HepG2 (cell line): ENCODE measurements around the gene PHKB. TPM values are rescaled to one million over a fixed set of nuclear protein-coding genes. Genes with fewer than 3 reads are reported as not detected.

Experiments
- ATAC-seq: fragments of 200-7000 bp; cut with Tn5 transposase; 3 replicates; pipeline ENCODE4 v1.9.1; 2020; ENCODE audit warnings: mild to moderate bottlenecking, moderate library complexity
- BruUV-seq: library from RNA; stranded (reverse); fragments of 400-500 nt; replicated peaks from 2 replicates; lab custom pipeline; 2021; lab: Mats Ljungman, UMichigan
- CTCF ChIA-PET: fragments of 300-600 bp; formaldehyde crosslinking; extraction: SDS; loops from one replicate; lab custom pipeline; 2021; ENCODE audit warnings: low total read pairs, inconsistent platforms, low intra/inter-chr PET ratio; lab: Yijun Ruan, JAX
- POLR2A ChIA-PET: fragments of 350-600 bp; sonication (Branson Sonifier 250); formaldehyde crosslinking; loops from one replicate; lab custom pipeline; 2020; ENCODE audit warnings: antibody characterized with exemption, inconsistent platforms; lab: Yijun Ruan, JAX
- DNase-seq: peaks from one replicate; pipeline ENCODE4 v3.0.0-alpha.2; 2015; ENCODE audit warnings: low spot score
- FAIRE-seq: peaks from 3 replicates; lab custom pipeline; 2011; peaks lifted over from hg19 to GRCh38; lab: Jason Lieb, UNC
- H2AFZ ChIP-seq: one replicate; pipeline ENCODE4 v1.6.1; 2011; ENCODE audit warnings: low read length, inconsistent platforms
- H3K27ac ChIP-seq: fragments of 300-600 bp; 3 replicates; pipeline ENCODE4 v1.8.0; 2011; ENCODE audit warnings: mixed run types, mild to moderate bottlenecking, mixed read lengths, low read length, inconsistent platforms; ENCODE audit not compliant: insufficient read depth; ENCODE audit errors: extremely low read length
- H3K27me3 ChIP-seq, 2 experiments: fragments of 200-600 bp in 1 of 2; 2 replicates in 1 of 2; 3 replicates in 1 of 2; pipeline versions ENCODE4 v1.6.0 to v1.8.0; 2011; ENCODE audit warnings: low read length in 2 of 2, mild to moderate bottlenecking in 2 of 2, moderate library complexity in 2 of 2, inconsistent platforms in 1 of 2; ENCODE audit not compliant: insufficient read depth in 2 of 2, control insufficient read depth in 1 of 2
- H3K36me3 ChIP-seq, 2 experiments: fragments of 200-600 bp in 1 of 2; replicated peaks in 1 of 2; 2 replicates in 1 of 2; 3 replicates in 1 of 2; pipeline versions ENCODE4 v1.5.1 to v1.8.0; 2011; ENCODE audit warnings: low read length in 2 of 2, inconsistent platforms in 1 of 2; ENCODE audit not compliant: insufficient read depth in 2 of 2, control insufficient read depth in 1 of 2
- H3K4me1 ChIP-seq: 2 replicates; pipeline ENCODE4 v1.5.1; 2012; ENCODE audit warnings: low read length, inconsistent platforms; ENCODE audit not compliant: insufficient read depth
- H3K4me2 ChIP-seq: 2 replicates; pipeline ENCODE4 v1.6.0; 2011; ENCODE audit warnings: low read depth, low read length, inconsistent platforms
- H3K4me3 ChIP-seq, 3 experiments: fragments of 200-600 bp in 1 of 3; sonication (generic), shearing (Covaris generic) in 1 of 3; replicated peaks in 1 of 3; 2 replicates each; pipeline ENCODE4 v1.5.1; 2011 to 2016; ENCODE audit warnings: low read length in 3 of 3, inconsistent platforms in 2 of 3, low read depth in 2 of 3, mild to moderate bottlenecking in 2 of 3, control low read depth in 1 of 3, mixed read lengths in 1 of 3; ENCODE audit not compliant: insufficient read depth in 1 of 3
- H3K79me2 ChIP-seq: one replicate; pipeline ENCODE4 v1.6.1; 2011; ENCODE audit warnings: low read length, inconsistent platforms; ENCODE audit not compliant: insufficient read depth
- H3K9ac ChIP-seq: 2 replicates; pipeline ENCODE4 v1.6.0; 2011; ENCODE audit warnings: mild to moderate bottlenecking, low read depth, low read length, inconsistent platforms; ENCODE audit not compliant: insufficient read depth
- H3K9me3 ChIP-seq: 2 replicates; pipeline ENCODE4 v1.5.1; 2012; ENCODE audit warnings: mild to moderate bottlenecking, low read length
- H4K20me1 ChIP-seq: 2 replicates; pipeline ENCODE4 v1.6.0; 2011; ENCODE audit warnings: inconsistent platforms, mild to moderate bottlenecking, low read length, moderate library complexity; ENCODE audit not compliant: insufficient read depth
- CBX1 ChIP-seq: IDR thresholded peaks from one replicate; pipeline ENCODE4 v1.6.1; 2016; ENCODE audit warnings: antibody characterized with exemption, low read depth
- CCAR2 ChIP-seq: fragments of 200-400 bp; formaldehyde crosslinking; optimal IDR thresholded peaks from 2 replicates; pipeline ENCODE3; 2018; ENCODE audit warnings: low read depth, mild to moderate bottlenecking, low read length, moderate library complexity
- HBP1 ChIP-seq: IDR thresholded peaks from 2 replicates; pipeline ENCODE4 v1.6.1; 2016; ENCODE audit warnings: low read depth, control low read depth
- KAT7 ChIP-seq: IDR thresholded peaks from 2 replicates; pipeline ENCODE4 v1.6.1; 2018; ENCODE audit warnings: borderline replicate concordance, missing compliant biosample characterization
- MATR3 ChIP-seq: sonication (generic); formaldehyde crosslinking; IDR thresholded peaks from 2 replicates; pipeline ENCODE4 v1.4.0; 2020; ENCODE audit warnings: missing genetic modification reagents
- NR2F6 ChIP-seq, 2 experiments: IDR thresholded peaks; 2 replicates each; pipeline ENCODE4 v1.6.1; 2016; ENCODE audit warnings: antibody characterized with exemption in 1 of 2, mild to moderate bottlenecking in 1 of 2
- SAP130 ChIP-seq: IDR thresholded peaks from 2 replicates; pipeline ENCODE4 v1.6.1; 2016; ENCODE audit warnings: low read depth
- SIN3A ChIP-seq: IDR thresholded peaks from 2 replicates; pipeline ENCODE4 v1.6.1; 2011; ENCODE audit warnings: low read depth, mild to moderate bottlenecking, control low read depth, low read length, borderline replicate concordance
- SSRP1 ChIP-seq: IDR thresholded peaks from 2 replicates; pipeline ENCODE4 v1.6.1; 2016; ENCODE audit warnings: control low read depth
- TFE3 ChIP-seq: IDR thresholded peaks from 2 replicates; pipeline ENCODE4 v1.6.1; 2016
- TIGD3 ChIP-seq: sonication (generic); formaldehyde crosslinking; IDR thresholded peaks from 2 replicates; pipeline ENCODE4 v1.5.1; 2020; ENCODE audit warnings: mild to moderate bottlenecking, missing genetic modification reagents, borderline replicate concordance
- TSC22D2 ChIP-seq: sonication (generic); formaldehyde crosslinking; IDR thresholded peaks from 2 replicates; pipeline ENCODE4 v1.5.1; 2020; ENCODE audit warnings: missing genetic modification reagents, mild to moderate bottlenecking, borderline replicate concordance
- ZBTB2 ChIP-seq: sonication (generic); formaldehyde crosslinking; IDR thresholded peaks from 2 replicates; pipeline ENCODE4 v1.8.0; 2022; ENCODE audit warnings: low read depth, missing genetic modification reagents
- ZFP41 ChIP-seq: sonication (generic); formaldehyde crosslinking; IDR thresholded peaks from 2 replicates; pipeline ENCODE4 v1.4.0; 2020; ENCODE audit warnings: mild to moderate bottlenecking, missing genetic modification reagents, borderline replicate concordance
- ZNF282 ChIP-seq: fragments of 450-650 bp; IDR thresholded peaks from 2 replicates; pipeline ENCODE4 v1.6.1; 2018; ENCODE audit not compliant: partially characterized antibody
- ZNF513 ChIP-seq: sonication (generic); formaldehyde crosslinking; conservative IDR thresholded peaks from 2 replicates; pipeline ENCODE4 v1.5.0; 2020; ENCODE audit warnings: missing genetic modification reagents
- ZNF788 ChIP-seq: sonication (generic); formaldehyde crosslinking; IDR thresholded peaks from 2 replicates; pipeline ENCODE4 v1.5.0; 2020; ENCODE audit warnings: mild to moderate bottlenecking, missing genetic modification reagents, borderline replicate concordance
- ZSCAN29 ChIP-seq: sonication (generic); formaldehyde crosslinking; conservative IDR thresholded peaks from 2 replicates; pipeline ENCODE4 v1.4.0; 2020; ENCODE audit warnings: mild to moderate bottlenecking, missing genetic modification reagents
- WGBS: methylation state at CpG from one replicate; pipeline ENCODE4 v1.1.6; 2017; ENCODE audit warnings: low lambda C conversion rate; 5-methylcytosine and 5-hydroxymethylcytosine counted together
- in situ Hi-C: cut with HindIII; loops from 2 replicates; pipeline ENCODE4 v1.10.0; 2017; ENCODE audit warnings: low pct_unique_long_range_greater_than_20kb; ENCODE audit not compliant: extremely low pct_ligation_motif_present
- intact Hi-C: fragments of 100-400 bp; cut with micrococcal nuclease; formaldehyde crosslinking; loops from one replicate; pipeline ENCODE4 v1.10.0; 2022; ENCODE audit not compliant: unreplicated experiment
- polyA plus RNA-seq, 8 experiments: library from polyadenylated mRNA; depleted of rRNA in 3 of 8; stranded (reverse) in 7 of 8; unstranded in 1 of 8; fragments of >200 nt; fragmentation: Illumina TruSeq in 4 of 8; extraction: Trizol in 4 of 8; gene quantifications; 2 replicates each; pipeline versions ENCODE4 v1.2.1 to v1.2.3, GENCODE V29; 2011 to 2016; ENCODE audit warnings: low read depth in 4 of 8, missing spikeins in 1 of 8, mixed read lengths in 1 of 8; ENCODE audit not compliant: insufficient read depth in 1 of 8
- total RNA-seq, 5 experiments: library from RNA; depleted of rRNA; stranded (reverse); fragments of >200 nt; fragmentation: Illumina TruSeq; extraction: Trizol; gene quantifications; 2 replicates each; pipeline ENCODE4 v1.2.3, GENCODE V29; 2016; ENCODE audit warnings: low read depth in 1 of 5

PHKB gene
- total and polyA plus RNA-seq, 2 of the 13 experiments (the other 11 are each of a cell fraction or from before 2014, with no cell fraction given), result 66.0 to 80.8 TPM

GRCh38 chr16:47475786-47476185, 14.7 kb downstream of the PHKB start:
- peaks cover 0 to 3% of the 10 kb centered on the region in 2 experiments; a peak in 1 of 5 replicates for H3K36me3 ChIP-seq
- CTCF ChIA-PET, result no interaction called here
- POLR2A ChIA-PET, result interaction anchor here (1.1 to 4.7 kb wide), 2 partner anchors 14 to 17 kb away, joined by 3 to 37 read pairs; partner anchors contain the start of genes ITFG1 and PHKB
- H3K27me3 ChIP-seq, result no peaks in the 10 kb centered on the region
- H3K9ac ChIP-seq, result no peak overlapping the region
- peak; percentile 76 for FAIRE-seq
- WGBS, result 0% methylated on average over 1 of the region's 1 CpG
- BruUV-seq, result no TSS peak
- H3K27ac ChIP-seq, result peak overlapping the region; percentile 74
- H3K79me2 ChIP-seq, result peaks cover 60% of the 10 kb centered on the region
- peak; percentile 93 for DNase-seq
- ATAC-seq, result peak; percentile 86
- no peaks in the 10 kb centered on the region for H3K9me3 ChIP-seq
- H3K4me3 ChIP-seq, result no peak overlapping the region
- no peaks in the 10 kb centered on the region for H4K20me1 ChIP-seq
- peak overlapping the region; percentile 14; the same call in 1 of the 2 replicates for H3K4me2 ChIP-seq
- intact Hi-C loops, result no loop called here
- H3K4me1 ChIP-seq, result peaks cover 62% of the 10 kb centered on the region
- no peak overlapping the region for H2AFZ ChIP-seq
- in situ Hi-C loops, result no loop called here
- TF ChIP-seq ZFP41 (CRISPR knock-in tag) (no peak), TIGD3 (CRISPR knock-in tag) (no peak), SAP130 (CRISPR knock-in tag) (peak; percentile 82), MATR3 (no peak), CBX1 (no peak), KAT7 (CRISPR knock-in tag) (peak; percentile 83; the same call in 1 of the 2 replicates), ZNF513 (no peak), NR2F6 (IDR thresholded peaks at IDR 0.05) (peak; percentile 77; the same call in 1 of the 2 replicates), NR2F6 (CRISPR knock-in tag; IDR thresholded peaks at IDR 0.05) (peak; percentile 91), TFE3 (CRISPR knock-in tag) (peak; percentile 83), HBP1 (CRISPR knock-in tag) (peak; percentile 32; the same call in 1 of the 2 replicates), ZNF788 (no peak), CCAR2 (no peak), SIN3A (no peak), TSC22D2 (CRISPR knock-in tag) (no peak), ZSCAN29 (CRISPR knock-in tag) (0 out of 2 replicates have a peak, but pooled peaks have one; percentile 9), ZNF282 (no peak), ZBTB2 (CRISPR knock-in tag) (no peak), SSRP1 (CRISPR knock-in tag) (peak; percentile 69; the same call in 1 of the 2 replicates)
